HG03280 (cell line): Measurements from ENCODE around the gene IFNA8.
"Not testable (repeated sequence)": the region's sequence is repeated elsewhere in the genome, so short reads cannot be mapped to it uniquely, and the experiment has no call there.

ENCODE experiments used
- ATAC-seq: cut with Tn5 transposase; IDR thresholded peaks from one replicate; pipeline ENCODE4 v1.9.1; 2021; ENCODE audit warnings: mild to moderate bottlenecking, moderate library complexity; ENCODE audit not compliant: unreplicated experiment

IFNA8 gene

DNA sequence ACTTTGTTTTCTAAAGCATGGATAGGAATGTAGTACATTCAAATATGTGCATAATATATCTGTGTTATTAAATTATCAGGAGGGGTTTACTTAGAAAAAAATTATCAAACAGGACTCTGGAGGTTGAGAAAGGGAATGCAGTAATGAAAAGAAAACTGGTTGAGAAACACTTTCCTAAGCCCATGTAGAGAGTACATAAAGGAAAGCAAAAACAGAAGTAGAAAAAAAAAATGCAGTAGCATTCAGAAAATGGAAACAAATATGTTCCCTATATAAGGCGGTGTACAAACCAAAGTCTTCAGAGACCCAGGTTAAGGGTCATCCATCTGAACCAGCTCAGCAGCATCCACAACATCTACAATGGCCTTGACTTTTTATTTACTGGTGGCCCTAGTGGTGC, at the start of gene IFNA8:
IFNA8 (plus strand) TSS at position 301 of the 400 bp plus-strand sequence; CDS start at position 361, 60 bp downstream.
- no peak for ATAC-seq

DNA sequence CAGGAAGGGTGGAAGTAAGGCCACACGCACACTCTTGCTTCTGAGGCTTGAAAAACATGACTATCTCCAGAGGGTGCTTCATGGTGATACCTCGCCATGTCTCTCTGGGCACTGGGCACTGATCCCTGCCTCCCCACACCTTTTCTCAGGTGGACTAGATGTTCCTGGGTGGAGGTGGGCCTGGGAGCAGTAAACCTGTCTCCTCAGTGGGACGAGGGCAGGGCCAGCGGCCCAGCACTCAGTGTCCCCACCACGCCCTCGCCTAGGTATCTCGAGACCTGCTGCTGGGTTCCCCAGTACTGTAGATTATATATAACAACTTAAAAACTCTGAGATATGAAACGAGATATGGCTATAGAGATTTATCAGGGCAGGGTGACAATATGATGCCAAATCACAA, 46.6 kb upstream of the IFNA8 start:
- no peak for ATAC-seq

DNA sequence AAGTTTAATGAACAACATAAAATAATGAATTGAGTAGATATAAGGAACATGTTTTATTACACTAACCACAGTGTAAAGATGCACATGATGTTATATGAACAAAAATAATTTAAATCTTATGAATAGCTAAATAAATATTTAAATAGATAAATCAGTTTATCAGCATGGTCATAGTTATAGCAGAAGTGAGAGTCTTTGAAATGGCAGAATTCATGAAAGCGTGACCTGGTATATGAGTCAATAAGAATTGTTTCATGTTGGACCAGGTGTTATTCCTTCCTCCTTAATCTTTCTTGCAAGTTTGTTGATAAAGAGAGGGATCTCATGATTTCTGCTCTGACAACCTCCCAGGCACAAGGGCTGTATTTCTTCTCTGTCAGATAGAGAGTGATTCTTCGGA, 41.7 kb upstream of the IFNA8 start:
- ATAC-seq, result peak; percentile 78

DNA sequence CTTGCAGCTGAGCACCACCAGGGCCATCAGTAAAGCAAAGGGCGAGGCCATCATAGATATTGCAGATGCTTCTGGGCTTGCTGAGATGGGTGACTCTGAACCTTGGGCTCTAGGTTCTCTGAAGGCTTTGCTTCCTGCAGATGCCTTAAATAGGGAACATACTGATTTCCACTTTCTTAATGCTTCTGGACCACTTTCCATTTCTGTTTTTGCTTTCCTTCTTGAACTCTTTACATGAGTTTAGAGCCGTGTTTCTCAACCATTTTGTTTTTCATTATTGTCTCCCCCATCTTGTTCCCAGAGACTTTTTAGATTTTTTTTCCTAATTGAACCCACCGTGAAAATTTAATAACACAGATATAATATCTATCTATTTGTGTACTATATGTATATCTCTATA, 41.0 kb upstream of the IFNA8 start, which contains the start of gene IFNA13:
IFNA13 (minus strand) TSS at position 101 of the 400 bp plus-strand sequence; CDS start at position 54, 47 bp downstream.
- ATAC-seq, result no peak

DNA sequence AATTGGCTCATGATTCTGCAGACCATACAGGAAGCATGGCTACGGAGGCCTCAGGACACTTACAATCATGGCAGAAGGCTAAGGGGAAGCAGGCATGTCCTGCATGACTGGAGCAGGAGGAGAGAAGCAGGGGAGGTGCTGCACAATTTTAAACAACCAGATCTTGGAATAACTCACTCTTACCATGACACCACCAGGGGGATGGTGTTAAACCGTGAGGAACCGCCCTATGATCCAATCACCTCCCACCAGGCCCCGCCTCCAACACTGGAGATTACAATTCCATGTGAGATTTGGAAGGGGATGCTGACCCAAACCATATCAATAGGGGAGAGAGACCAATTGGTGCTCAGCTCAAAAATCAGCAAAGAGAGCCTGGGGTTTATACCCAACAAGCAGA, 37.5 kb upstream of the IFNA8 start:
- not testable (repeated sequence) for ATAC-seq

DNA sequence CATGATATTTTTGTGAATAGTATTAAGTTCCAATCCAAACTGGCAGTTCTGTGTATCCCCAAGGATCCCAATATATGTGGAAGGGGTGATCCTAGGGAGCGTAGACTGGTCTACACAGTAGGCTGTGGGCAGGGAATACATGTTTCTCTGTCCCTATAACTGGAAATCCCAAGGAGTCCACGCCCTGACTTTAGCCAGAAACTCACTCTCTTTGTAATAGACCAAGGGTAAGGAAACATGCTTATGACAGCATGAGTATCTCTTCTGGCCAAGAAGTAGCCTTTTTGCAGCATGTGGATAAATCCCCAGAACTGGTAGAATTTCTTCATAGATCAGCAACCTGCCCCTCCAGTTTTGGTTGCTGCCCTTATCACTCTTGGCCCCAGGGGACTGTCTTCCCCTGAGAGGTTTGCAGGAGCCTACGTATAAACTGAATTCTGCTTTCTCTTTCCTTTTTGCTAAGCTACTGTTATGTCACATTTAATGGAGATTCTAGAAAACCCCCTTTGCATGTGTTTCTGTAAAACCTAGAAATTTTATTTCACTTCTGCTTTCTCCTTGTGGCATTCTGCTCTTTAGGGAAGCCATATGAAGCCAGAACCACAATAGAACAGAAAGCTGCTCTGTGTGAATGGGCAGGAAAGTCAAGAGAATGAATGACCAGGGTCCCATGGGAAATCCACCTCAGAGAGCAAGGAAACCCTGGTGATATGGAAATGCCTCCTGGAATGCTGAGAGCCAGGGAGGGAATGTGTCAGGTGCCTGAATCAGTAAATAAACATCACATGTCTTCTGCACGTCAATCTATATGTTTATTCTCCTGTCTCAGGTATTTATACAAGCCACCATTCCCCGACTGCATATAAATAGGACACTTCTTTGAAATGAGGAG, 27.2 kb upstream of the IFNA8 start:
- peak; percentile 100 for ATAC-seq

DNA sequence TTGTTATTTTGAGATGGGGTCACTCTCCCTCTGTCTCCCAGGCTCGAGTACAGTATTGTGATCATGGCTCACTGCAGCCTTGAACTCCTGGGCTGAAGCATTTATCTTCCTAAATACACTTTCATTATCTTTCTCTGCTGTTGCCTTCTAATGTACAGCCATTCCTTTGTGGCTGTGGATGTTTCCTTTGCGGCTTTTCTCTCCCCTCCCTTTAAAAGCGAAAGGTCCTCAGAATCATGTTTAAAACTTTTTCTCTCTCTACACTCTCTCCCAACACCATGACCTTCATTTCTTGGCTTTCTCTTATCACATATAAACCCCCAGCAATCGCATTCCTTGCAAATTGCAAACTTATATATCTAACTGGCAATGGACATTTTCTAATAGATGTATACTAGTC, 25.3 kb upstream of the IFNA8 start:
- ATAC-seq, result no peak

DNA sequence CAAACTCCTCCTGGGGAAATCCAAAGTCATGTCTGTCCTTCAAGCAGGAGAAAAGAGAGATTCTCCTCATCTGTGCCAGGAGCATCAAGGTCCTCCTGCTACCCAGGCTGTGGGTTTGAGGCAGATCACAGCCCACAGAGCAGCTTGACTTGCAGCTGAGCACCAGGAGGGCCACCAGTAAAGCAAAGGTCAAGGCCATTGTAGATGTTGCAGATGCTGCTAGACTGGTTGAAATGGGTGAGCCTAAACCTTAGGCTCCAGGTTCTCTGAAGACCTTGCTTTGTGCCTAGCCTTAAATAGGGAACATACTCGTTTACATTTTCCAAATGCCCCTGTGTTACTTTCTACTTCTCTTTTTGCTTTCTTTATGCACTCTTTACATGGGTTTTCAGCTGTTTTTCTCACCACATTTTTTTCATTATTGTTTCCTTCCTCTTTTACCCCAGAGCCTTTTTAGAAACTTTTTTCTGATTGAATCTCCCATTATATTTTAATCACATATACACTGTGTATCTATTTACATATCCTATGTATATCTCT, 23.7 kb upstream of the IFNA8 start, which contains the start of gene IFNA2:
IFNA2 (minus strand) TSS at position 268 of the 540 bp plus-strand sequence; CDS start at position 199, 69 bp downstream.
- ATAC-seq, result no peak

DNA sequence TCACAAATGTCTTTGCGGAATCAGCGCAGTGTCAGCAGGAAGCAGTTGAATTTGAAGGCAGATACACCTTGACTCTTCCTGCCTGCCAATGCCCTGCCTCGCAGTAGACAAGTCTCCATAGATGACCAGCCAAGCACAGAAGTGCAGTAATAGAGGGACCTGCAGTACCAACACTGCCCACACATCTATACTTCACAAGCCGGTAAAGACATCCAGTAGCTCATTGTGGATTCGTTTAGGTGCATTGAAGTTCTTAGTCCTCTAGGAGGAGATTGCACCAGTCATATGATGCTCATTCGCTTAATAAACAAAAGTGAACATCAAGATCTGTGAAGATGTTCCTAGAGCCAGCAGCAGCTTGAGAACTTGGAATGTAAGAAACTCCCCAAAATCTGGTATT, 16.6 kb upstream of the IFNA8 start:
- peak; percentile 93 for ATAC-seq

DNA sequence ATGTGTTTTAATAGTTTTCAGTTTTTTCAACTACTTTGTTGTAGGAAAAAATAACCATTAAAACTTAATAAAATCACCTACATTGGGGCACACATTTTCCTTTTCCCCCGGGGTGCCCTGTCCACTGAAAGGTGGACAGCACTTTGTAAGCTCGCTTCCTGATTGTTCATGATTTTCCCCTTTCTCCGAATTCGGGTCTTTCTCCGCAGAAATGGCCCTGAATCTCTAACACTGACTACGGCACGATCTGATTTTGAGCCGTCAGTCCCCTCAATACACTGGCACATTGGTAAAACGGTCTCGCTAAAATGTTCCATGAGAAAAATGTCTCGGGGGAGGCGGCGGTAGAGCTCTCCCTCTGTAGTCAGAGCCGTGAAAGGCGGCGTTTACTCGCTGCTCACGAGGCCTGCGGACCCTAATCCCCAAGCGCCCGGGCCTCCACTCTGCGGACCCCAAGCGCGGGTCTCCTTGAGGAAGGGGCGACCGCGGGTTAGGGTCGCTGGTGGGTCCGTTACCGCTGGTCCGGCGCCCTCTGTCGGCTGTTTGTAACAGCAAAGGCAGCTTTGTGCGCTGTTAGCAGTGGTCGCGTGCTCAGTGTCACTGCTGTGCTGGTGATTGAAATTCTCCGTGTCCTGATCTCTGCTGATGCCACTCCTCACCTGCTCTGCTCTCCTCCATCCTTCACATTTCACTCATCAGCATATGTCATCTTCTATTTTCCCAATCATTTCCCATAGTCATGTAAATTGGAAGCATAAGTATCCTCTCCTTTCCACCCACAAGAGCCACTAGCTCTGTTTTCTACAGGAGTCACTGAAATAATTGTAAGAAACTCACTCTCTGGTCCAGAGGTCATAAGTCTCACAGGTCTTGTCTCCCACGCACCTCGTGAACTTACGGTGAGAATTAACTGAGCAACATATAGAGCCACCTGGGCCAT, 12.9 kb upstream of the IFNA8 start:
- peak; percentile 61 for ATAC-seq

DNA sequence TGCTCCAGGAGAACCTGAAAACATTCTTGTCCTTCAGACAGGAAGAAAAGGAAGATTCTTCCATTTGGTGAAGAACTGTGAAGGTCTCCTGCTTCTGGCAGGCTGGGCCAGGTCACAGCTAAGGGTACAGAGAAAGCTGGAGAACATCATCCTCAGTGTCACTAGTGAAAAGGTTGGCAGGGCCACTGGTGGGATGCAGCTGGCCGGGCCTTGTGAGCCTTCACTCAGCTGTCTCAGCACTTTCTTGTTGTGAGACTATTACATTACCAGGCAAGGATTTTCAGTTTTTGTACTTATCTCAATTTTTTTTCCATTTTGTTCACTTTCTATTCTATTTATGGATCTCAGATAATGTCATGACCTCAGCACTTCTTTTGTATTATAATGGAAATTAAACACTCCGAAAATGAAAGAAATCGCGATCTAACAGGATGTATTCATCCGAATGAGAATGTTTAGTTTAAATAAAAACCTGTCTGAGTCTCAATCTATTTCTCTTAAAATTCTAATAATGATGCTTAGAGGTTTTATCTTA, 9.9 kb upstream of the IFNA8 start:
- ATAC-seq, result no peak

DNA sequence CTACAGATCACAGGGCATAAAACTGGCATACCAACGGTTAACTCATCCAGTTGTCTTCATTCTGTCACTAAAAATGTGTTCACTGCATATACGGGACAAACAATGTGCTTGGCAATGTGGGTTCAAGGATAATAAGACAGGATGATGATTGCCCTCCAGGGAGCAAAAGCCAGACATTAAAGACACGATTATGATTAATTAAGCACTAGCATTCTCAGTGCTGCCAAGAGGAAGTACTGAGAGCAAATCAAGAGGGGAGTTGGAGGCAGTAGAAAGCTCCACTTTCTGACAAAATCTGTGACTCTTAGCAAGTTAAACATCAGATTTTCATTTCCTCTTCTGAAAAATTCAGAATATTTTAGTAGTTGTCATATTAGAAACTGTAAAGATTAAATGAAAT, 9.0 kb upstream of the IFNA8 start:
- ATAC-seq, result no peak

DNA sequence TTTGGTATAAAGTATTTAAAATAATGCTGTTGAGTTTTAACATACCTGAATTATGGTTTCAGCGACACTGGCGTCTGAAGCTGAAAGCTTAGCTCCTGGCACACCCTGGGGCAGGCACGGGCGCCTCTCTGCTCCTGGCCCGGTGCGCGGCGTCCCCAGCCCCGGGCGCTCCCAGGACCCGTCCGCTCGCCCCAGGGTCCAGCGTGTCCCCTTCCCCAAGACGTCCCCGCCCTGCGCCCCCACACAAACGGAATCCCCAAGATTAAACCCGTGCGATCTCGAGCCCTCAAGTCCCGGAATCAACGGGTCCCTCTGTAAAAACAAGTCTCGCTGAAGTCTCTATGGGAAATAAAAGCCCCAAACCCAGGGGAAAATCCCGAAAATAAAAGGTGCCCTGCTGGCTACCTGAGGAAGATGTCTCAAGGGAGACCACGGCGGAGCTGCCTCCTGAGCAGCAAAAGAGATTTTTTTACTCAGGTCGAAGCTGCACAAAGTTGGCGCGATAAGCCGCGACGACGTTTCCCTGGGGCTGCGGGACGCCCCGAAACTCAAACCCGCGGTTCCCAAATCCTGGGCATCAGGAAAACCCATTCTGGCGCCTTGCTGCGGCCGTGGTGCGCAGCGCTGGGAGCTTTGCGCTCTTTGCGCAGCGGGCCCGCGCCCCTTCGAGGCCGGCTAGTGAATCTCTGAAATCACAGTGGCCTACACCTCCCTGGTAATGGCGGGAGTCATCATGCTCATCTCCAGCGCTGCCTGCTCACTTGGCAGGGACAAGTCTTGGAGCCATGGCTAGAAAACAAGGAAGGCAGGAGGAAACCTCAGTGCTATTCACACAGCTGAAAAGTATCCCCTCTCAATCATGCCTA, 6.3 kb upstream of the IFNA8 start:
- no peak for ATAC-seq

DNA sequence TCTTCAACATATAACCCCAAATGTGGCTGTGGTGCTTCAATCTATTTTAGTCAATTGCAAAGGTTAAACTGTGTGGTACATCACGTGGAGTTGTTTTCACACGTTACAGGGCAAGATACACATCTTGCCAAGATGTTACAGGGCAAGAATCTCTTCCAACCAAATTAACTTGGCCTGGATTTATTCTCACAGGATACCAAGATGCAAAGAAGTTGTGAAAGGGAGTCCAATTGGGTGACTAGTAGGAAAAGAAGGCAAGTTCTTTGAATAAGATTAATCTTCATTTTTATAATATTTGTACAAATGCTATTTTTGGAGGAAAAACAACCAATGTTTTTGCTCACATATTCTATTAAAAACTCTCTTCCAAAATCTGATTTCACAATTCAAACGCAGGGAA, 4.8 kb upstream of the IFNA8 start:
- no peak for ATAC-seq

DNA sequence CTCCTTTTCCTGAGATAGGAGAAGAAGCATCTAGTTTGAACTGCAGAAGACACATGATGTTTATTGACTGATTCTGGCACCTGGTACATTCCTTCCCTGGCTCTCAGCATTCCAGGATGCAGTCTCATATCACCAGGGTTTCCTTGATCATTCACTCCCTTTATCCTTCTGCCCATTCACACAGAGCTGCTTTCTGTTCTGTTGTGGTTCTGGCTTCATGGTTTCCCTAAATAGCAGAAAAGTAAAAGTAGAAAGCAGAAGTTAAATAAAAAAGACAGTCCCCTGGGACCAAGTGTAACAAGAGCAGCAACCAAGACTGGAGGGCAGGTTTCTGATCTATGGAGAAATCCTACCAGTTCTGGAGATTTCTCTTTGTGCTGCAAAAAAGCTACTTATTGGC, 3.2 kb downstream of the IFNA8 start:
- ATAC-seq, result no peak

DNA sequence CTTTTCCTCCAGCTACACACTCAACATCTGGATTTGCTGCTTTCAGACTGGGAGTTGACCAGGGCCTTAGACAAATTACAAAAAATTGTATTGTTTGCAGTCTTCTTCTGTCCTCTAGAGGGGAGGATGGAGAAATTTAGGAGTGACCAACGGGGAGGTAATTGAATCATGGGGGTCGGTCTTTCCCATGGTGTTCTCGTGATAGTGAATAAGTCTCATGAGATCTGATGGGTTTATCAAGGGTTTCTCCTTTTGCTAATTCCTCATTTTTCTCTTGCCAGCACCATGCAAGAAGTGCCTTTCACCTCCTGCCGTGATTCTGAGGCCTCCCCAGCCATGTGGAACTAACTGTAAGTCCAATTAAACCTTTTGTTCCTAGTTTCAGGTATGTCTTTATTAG, 4.2 kb downstream of the IFNA8 start:
- no peak for ATAC-seq

DNA sequence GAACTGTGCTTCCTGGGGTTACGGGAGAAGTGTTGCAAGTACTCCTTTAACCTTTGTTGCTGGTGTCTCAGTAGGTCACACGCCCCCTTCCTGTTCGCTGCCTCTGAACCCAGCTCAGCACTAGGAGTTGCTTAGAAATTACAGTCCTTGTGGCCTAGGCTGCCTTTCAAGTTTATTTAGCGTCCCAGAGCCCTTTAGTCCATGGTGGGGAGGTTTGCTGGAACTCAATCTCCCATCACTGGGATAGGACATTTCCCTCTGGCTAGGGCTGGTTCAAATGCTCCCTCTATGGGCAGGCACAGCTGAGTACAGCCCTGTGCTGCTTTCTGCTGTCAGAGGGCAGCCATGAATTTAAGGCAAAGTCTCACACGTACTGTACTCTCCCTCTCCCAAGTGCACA, 4.7 kb downstream of the IFNA8 start:
- no peak for ATAC-seq

DNA sequence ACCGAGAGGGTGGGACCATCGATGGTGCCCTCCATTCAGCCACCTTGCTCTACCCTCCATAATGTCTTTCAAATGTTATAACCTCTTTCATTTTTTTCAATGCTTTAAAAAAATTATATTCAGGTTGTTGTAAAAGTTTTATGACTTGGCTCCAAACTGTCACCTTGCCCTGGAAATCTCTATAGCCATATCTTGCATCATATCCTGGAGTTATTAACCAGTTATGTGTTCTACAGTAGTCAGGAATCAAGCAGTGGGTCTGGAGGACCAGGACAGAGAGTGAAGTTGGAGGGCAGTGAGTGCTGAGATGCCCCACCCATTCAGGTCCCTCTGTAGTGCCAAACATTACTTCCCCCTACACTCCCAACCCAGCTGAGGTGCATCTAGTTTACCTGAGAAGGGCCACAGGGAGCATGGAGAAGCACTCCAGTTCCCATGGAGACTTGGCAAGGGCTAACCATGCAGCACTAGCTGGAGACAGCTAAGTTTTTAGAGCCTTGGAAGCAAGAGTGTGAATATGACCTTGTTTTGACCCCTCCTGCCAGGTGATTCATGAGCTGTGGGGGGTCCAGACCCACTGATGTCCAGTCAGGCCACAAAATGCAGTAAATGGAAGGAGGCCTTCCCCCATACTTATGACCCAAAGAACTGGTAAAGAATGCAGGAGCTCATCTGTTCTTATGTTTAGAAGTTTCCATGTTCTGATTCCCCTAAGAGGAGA, 5.5 kb downstream of the IFNA8 start:
- ATAC-seq, result no peak
